Measurements from ENCODE around the gene IFNL2.
"Not testable (repeated sequence)": the region's sequence is repeated elsewhere in the genome, so short reads cannot be mapped to it uniquely, and the experiment has no call there.

The IFNL2 gene

DNA sequence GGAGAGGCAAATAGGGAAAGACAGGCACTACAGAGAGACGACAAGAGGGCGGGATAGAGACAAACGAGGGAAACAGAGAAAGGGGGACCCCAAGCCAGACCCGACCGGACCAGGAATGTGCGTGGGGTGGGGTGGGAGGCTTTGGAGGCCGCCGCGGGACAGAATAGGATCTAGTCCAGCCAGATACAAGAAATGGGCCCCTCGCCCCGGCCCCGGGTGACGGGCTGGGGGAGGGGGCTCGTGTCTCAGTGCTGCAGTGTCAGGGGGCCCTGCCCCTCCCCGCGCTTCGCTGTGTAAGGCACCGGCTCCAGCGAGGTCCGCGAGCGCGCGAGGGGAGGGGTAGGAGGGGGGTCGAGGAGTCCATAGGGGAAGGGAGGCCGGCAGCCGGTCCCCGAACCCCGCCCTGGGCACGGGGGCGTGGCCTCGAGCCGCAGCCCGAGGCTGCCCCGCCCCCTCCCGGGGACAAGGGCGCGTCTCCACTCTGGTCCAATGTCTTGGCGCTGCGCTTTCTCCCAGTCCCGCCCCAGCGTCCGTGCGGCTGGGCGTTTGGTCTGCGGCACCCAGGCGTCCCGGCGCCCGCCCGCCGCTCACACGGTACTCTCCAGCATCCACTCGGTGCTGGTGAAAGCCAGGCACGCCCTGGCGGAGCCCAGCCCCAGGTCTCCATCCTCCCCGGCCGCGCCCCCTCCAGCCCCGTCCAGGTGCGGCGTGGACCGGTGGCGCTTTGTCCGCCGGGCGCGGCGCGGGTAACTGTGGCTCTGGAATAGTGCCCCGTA, 39.0 kb downstream of the IFNL2 start:
- no peak overlapping the region for H3K27ac ChIP-seq
- H3K9ac ChIP-seq = no peak overlapping the region
- H2AFZ ChIP-seq (ENCODE audit: low read depth) = no peak overlapping the region
- H3K36me3 ChIP-seq (ENCODE audit: insufficient read depth) = no peaks in the 10 kb centered on the region; the same call in 1 of the 2 replicates
- TF ChIP-seq, protein P1, sequence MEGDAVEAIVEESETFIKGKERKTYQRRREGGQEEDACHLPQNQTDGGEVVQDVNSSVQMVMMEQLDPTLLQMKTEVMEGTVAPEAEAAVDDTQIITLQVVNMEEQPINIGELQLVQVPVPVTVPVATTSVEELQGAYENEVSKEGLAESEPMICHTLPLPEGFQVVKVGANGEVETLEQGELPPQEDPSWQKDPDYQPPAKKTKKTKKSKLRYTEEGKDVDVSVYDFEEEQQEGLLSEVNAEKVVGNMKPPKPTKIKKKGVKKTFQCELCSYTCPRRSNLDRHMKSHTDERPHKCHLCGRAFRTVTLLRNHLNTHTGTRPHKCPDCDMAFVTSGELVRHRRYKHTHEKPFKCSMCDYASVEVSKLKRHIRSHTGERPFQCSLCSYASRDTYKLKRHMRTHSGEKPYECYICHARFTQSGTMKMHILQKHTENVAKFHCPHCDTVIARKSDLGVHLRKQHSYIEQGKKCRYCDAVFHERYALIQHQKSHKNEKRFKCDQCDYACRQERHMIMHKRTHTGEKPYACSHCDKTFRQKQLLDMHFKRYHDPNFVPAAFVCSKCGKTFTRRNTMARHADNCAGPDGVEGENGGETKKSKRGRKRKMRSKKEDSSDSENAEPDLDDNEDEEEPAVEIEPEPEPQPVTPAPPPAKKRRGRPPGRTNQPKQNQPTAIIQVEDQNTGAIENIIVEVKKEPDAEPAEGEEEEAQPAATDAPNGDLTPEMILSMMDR (conservative IDR thresholded peaks at IDR 0.05; ENCODE audit: low read depth, low read length) = no peak
- no peaks in the 10 kb centered on the region for H4K20me1 ChIP-seq (ENCODE audit: insufficient read depth)
- H3K4me2 ChIP-seq = no peak overlapping the region
- peaks cover 3% of the 10 kb centered on the region; the same call in 1 of the 2 replicates for H3K79me2 ChIP-seq (ENCODE audit: insufficient read depth, low read depth)
- H3K4me3 ChIP-seq (IDR thresholded peaks at IDR 0.05; ENCODE audit: insufficient read depth, low read depth, low read length) = no peak overlapping the region
- no peaks in the 10 kb centered on the region for H3K27me3 ChIP-seq (ENCODE audit: insufficient read depth, low read depth)
- peaks cover 14% of the 10 kb centered on the region for H3K4me1 ChIP-seq (ENCODE audit: low read depth, poor library complexity, severe bottlenecking)

DNA sequence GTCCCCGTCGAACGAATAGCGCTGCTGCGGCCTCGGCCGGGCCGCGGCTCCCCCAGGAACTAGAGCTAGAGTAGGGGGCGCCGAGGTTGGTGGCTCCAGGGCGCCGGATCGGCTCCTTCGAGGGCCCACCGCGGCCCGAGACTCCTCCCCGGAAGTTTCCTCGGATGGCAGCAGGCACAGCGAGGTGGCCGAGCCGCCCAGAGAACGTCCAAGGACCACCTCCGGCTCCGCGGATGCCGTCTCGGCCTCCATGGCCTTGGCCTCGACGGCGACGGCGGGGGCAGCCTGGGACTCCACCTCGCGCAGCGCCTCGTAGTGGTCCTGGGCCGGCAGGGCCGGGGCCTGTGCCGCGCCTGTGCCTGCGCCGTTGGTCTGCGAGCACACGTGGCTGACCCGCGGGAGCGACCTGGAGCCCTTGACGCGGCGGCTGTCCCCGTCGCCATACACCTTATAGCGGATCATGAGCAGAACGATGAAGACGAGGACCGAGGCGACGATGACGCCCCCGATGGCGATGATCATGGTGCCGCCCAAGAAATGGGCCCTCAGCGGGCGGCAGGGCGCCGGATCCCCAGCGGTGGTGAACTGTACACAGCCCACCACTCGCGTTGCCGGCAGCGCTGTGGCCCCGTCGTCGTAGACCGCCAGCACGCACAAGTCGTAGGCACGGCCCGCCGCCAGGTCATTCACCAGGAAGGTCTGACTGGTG, 39.8 kb downstream of the IFNL2 start:
- H3K79me2 ChIP-seq (ENCODE audit: insufficient read depth, low read depth) = peaks cover 5% of the 10 kb centered on the region; the same call in 1 of the 2 replicates
- H3K27ac ChIP-seq = no peak overlapping the region
- no peaks in the 10 kb centered on the region; the same call in 1 of the 2 replicates for H3K36me3 ChIP-seq (ENCODE audit: insufficient read depth)
- no peak overlapping the region for H3K4me3 ChIP-seq (IDR thresholded peaks at IDR 0.05; ENCODE audit: insufficient read depth, low read depth, low read length)
- H3K27me3 ChIP-seq (ENCODE audit: insufficient read depth, low read depth) = no peaks in the 10 kb centered on the region
- H2AFZ ChIP-seq (ENCODE audit: low read depth) = no peak overlapping the region
- H3K4me2 ChIP-seq = no peak overlapping the region
- no peaks in the 10 kb centered on the region for H4K20me1 ChIP-seq (ENCODE audit: insufficient read depth)
- H3K9ac ChIP-seq = no peak overlapping the region
- TF ChIP-seq, protein P1 (conservative IDR thresholded peaks at IDR 0.05; ENCODE audit: low read depth, low read length) = no peak
- peaks cover 13% of the 10 kb centered on the region for H3K4me1 ChIP-seq (ENCODE audit: low read depth, poor library complexity, severe bottlenecking)

DNA sequence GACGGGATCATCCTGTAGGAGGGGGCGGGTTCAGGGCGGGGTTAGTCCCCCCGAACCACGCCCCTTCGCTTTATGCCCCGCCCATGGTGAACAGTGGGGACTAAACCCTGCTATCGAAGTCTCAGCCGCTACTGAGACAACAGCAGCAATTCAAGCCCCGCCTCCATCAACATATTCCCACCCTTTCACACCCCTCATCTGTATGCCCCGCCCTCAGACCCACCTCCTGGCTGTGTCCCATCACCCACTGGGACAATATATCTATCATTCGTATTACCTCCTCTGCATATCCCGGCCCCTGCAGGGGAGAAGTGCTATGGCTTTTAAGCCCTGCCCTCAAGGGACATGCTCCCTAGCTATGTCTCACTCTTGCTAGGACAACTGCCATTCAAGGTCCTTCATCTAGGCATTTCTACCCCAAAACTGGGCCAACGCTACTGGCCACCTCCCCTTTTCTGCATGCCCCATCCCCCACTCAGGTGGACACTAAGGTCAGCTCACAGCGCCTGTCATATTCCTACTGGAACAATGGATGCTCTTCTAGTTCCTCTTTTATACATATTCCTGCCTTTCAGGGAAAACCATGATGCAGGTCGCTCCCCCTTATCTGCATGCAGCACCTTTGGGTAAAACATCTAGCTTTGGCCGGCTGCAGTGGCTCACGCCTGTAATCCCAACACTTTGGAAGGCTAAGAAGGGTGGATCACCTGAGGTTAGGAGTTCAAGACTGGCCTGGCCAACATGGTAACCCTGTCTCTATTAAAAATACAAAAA, 40.5 kb downstream of the IFNL2 start:
- TF ChIP-seq, protein P1 (conservative IDR thresholded peaks at IDR 0.05; ENCODE audit: low read depth, low read length) = no peak
- no peak overlapping the region for H3K9ac ChIP-seq
- H3K27me3 ChIP-seq (ENCODE audit: insufficient read depth, low read depth) = no peaks in the 10 kb centered on the region
- H3K36me3 ChIP-seq (ENCODE audit: insufficient read depth) = no peaks in the 10 kb centered on the region; the same call in 1 of the 2 replicates
- no peak overlapping the region for H2AFZ ChIP-seq (ENCODE audit: low read depth)
- peaks cover 5% of the 10 kb centered on the region; the same call in 1 of the 2 replicates for H3K79me2 ChIP-seq (ENCODE audit: insufficient read depth, low read depth)
- H4K20me1 ChIP-seq (ENCODE audit: insufficient read depth) = no peaks in the 10 kb centered on the region
- H3K27ac ChIP-seq = no peak overlapping the region
- H3K4me2 ChIP-seq = no peak overlapping the region
- no peak overlapping the region for H3K4me3 ChIP-seq (IDR thresholded peaks at IDR 0.05; ENCODE audit: insufficient read depth, low read depth, low read length)
- H3K4me1 ChIP-seq (ENCODE audit: low read depth, poor library complexity, severe bottlenecking) = peaks cover 13% of the 10 kb centered on the region

DNA sequence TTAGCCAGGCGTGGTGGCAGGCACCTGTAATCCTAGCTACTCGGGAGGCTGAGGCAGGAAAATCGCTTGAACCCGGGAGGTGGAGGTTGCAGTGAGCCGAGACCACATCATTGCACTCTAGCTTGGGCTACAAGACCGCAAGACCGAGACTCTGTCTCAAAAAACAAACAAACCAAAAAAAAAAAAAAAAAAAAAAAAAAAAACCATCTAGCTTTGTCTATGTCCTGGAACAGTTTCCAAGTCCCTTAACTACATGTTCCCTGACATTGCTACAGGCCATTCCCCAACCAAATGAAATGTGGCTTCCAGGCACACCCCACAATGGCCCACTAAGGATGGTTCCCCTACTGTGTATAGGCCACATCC, 41.1 kb downstream of the IFNL2 start:
- H3K36me3 ChIP-seq (ENCODE audit: insufficient read depth); H3K4me3 ChIP-seq (IDR thresholded peaks at IDR 0.05; ENCODE audit: insufficient read depth, low read depth, low read length); H4K20me1 ChIP-seq (ENCODE audit: insufficient read depth); H3K27me3 ChIP-seq (ENCODE audit: insufficient read depth, low read depth); H3K27ac ChIP-seq; H2AFZ ChIP-seq (ENCODE audit: low read depth); H3K9ac ChIP-seq; H3K4me2 ChIP-seq; H3K79me2 ChIP-seq (ENCODE audit: insufficient read depth, low read depth): not testable (repeated sequence)
- H3K4me1 ChIP-seq (ENCODE audit: low read depth, poor library complexity, severe bottlenecking) = peaks cover 13% of the 10 kb centered on the region
